Testis (tissue), 2 donors: ENCODE measurements around the gene PGM2L1.

Source experiments
- CTCF ChIP-seq, 3 experiments: fragments of 450-650 bp in 2 of 3; fragments of 200-600 bp in 1 of 3; sonication (generic) in 1 of 3; IDR thresholded peaks; one replicate each; pipeline ENCODE4 v1.5.1; 2016 to 2019; ENCODE audit warnings: antibody characterized with exemption in 3 of 3, mild to moderate bottlenecking in 2 of 3, moderate library complexity in 1 of 3
- POLR2A ChIP-seq: fragments of 450-650 bp; IDR thresholded peaks from one replicate; pipeline ENCODE4 v1.6.1; 2017; ENCODE audit warnings: antibody characterized with exemption, mild to moderate bottlenecking, moderate library complexity

- TF ChIP-seq CTCF (IDR thresholded peaks at IDR 0.05) (no peak), POLR2A (no peak)
Measured at GRCh38 chr11:74333193-74333592, 65.0 kb downstream of the PGM2L1 start.
